HG02571 (cell line): ENCODE data around the gene APPBP2.

Source experiments
- ATAC-seq: cut with Tn5 transposase; IDR thresholded peaks from one replicate; pipeline ENCODE4 v1.9.1; 2021; ENCODE audit warnings: mild to moderate bottlenecking, moderate library complexity; ENCODE audit not compliant: unreplicated experiment

The APPBP2 gene

DNA sequence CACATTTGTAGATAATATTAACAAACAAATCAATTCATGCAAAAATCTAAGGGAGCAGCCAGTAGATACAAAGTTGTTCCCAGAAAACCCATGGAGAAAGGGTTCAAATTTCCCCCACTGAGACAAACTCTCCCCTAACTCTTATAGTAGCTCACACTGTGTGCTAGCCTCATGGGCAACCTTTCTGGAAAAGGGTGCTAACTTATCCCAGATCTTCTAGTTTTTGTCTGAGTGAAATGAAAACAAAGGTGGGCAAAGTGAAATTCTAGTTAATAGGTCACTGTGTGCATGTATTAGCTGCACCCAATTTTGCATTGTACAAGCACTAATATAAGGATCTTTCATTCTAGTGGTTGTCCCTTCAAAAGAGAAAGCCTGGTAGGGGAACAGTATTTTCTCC is 124.2 kb downstream of the APPBP2 start:
- ATAC-seq = no peak

DNA sequence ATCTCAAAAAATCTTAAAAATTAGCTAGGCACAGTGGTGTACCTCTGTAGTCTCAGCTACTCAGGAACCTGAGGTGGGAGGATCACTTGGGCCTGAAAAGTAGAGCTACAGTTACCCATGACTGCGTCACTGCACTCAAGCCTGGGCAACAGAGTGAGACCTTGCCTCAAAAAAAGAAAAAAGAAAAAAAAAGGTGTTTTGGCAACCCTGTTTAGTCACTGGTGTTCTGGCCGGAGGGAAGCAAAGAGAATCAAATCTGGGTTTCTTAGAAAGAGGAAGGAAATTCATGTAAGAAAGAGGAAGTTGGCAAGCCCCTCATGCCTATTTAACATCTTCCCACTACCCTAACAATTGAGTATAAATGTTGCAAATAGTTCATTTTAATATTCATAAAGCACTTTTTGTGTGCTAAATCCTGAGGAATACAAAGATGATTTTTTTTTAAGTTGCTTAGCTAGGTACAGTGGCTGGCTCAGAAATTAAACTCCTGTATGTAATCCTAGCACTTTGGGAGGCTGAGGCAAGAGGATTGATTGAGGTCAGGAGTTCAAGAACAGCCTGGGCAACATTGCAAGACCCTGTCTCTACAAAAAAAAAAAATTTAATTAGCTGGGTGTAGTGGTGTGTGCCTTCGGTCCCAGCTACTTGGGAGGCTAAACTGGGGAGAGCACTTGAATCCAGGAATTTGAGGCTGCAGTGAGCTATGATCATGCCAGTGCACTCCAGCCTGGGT is 127.6 kb downstream of the APPBP2 start:
- no peak for ATAC-seq

DNA sequence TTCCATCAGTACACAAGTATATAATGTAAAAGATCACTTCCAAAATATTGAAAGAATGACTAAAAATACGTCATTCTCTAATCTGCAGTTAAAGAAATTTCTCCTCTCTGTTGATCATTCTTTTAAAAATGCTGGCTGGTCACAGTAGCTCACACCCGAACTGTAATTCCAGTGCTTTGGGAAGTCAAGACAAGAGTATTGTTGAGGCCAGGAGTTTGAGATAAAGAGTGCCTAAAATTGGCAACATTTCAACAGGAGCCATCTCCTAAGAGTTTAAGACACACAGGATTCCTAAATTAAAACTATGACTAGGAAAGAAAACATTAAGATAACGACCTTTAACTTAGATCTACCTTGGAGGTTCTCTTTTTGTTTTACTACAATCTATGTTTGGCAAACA is 129.6 kb downstream of the APPBP2 start:
- ATAC-seq = no peak

DNA sequence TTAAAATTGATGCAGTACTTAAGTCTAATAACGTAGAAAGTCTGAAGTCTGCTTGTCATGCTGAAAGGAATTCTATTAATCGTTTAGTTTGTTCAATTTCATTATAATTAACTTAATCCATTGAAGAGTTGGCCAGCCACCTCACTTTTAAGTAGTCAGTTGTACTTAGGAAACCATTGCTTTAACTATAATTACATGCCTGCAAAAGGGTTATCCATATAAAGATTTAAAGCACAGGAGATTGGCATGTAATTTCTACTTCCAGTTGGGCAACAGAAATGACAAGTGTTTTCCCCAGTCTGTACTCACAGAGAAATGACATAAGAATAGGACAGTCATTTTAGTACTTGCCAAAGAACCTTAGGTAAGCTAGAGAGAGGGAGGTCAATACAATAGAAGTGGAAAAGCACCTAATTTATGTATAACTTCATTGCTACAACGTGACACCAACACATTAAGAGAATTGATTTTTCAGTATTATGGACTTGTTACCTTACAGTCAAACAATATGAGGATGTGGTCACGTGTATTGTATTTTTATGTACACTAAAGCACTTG is 130.5 kb downstream of the APPBP2 start:
- no peak for ATAC-seq

DNA sequence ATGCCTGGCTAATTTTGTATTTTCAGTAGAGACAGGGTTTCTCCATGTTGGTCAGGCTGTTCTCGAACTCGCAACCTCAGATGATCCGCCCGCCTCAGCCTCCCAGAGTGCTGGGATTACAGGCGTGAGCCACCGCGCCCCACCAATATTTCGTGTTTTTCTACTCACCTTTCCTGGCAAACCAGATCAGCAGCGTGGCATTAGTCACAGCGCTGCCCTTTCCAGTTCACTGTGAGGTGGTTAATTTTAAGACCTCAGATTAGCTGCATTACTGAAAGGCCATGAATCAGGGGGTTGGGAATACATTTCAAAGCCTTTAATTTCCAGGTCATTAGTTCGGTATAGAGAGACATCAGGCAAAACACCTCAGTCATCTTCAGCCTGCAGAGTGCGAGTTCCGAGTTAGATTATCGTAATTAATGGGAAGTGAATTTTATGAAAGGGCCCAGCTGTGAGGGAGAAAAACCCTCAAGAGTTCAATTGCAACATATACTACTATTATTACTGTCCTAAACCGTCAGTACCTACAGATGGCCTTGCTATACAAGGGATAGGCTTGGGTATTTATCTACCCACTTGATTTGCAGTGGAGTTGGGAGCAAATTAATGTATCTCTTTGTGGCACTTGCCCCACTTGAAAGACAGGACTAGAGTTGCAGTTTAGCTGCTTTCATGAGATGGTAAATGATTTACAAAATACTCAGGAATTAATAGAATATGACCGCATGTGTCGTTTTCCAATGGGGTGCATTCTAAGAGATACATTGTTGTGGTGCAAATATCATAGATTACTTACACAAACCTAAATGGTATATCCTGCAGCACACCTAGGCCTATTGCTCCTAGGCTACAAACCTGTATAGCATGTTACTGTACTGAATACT is 132.0 kb downstream of the APPBP2 start:
- ATAC-seq = no peak
